HG02610 (cell line): Measurements from ENCODE around the gene GREM1.

Source experiments
- ATAC-seq: cut with Tn5 transposase; IDR thresholded peaks from one replicate; pipeline ENCODE4 v1.9.1; 2021; ENCODE audit warnings: mild to moderate bottlenecking, moderate library complexity; ENCODE audit not compliant: unreplicated experiment

GREM1 gene

GRCh38 chr15:32730677-32731654 is 13.2 kb downstream of the GREM1 start:
- no peak for ATAC-seq

GRCh38 chr15:32732574-32733157 is 14.9 kb downstream of the GREM1 start:
- no peak for ATAC-seq

- no peak for ATAC-seq
Observed at GRCh38 chr15:32733281-32733680, 15.5 kb downstream of the GREM1 start.

- ATAC-seq = no peak
Observed at GRCh38 chr15:32735989-32736700, 18.3 kb downstream of the GREM1 start.

- ATAC-seq = no peak
Observed at GRCh38 chr15:32736701-32737061, 18.9 kb downstream of the GREM1 start.

GRCh38 chr15:32737304-32737703 is 19.5 kb downstream of the GREM1 start:
- no peak for ATAC-seq

- no peak for ATAC-seq
Observed at GRCh38 chr15:32738666-32739065, 20.9 kb downstream of the GREM1 start.

GRCh38 chr15:32739522-32740063 is 21.8 kb downstream of the GREM1 start:
- no peak for ATAC-seq

- ATAC-seq = no peak
Observed at GRCh38 chr15:32743411-32744140, 25.8 kb downstream of the GREM1 start.

GRCh38 chr15:32746116-32746857 is 28.5 kb downstream of the GREM1 start:
- ATAC-seq = no peak

GRCh38 chr15:32747921-32748342 is 30.1 kb downstream of the GREM1 start:
- no peak for ATAC-seq

- ATAC-seq = no peak
Observed at GRCh38 chr15:32750979-32751378, 33.2 kb downstream of the GREM1 start.

GRCh38 chr15:32757426-32757825 is 39.6 kb downstream of the GREM1 start:
- ATAC-seq = no peak

GRCh38 chr15:32763295-32763694 is 45.5 kb downstream of the GREM1 start:
- ATAC-seq = no peak

GRCh38 chr15:32765236-32765635 is 47.4 kb downstream of the GREM1 start:
- no peak for ATAC-seq

GRCh38 chr15:32766101-32766500 is 48.3 kb downstream of the GREM1 start:
- no peak for ATAC-seq

- no peak for ATAC-seq
Observed at GRCh38 chr15:32767236-32767635, 49.4 kb downstream of the GREM1 start.

GRCh38 chr15:32774022-32774421 is 56.2 kb downstream of the GREM1 start:
- ATAC-seq = no peak

GRCh38 chr15:32775103-32775502 is 57.3 kb downstream of the GREM1 start:
- ATAC-seq = no peak
